Kidney tubule cell (primary cell): ENCODE results near the gene MT1F.

Experiments used
- DNase-seq: peaks from one replicate; pipeline ENCODE4 v3.0.0-alpha.2; 2018; ENCODE audit warnings: low spot score

Gene MT1F

DNA sequence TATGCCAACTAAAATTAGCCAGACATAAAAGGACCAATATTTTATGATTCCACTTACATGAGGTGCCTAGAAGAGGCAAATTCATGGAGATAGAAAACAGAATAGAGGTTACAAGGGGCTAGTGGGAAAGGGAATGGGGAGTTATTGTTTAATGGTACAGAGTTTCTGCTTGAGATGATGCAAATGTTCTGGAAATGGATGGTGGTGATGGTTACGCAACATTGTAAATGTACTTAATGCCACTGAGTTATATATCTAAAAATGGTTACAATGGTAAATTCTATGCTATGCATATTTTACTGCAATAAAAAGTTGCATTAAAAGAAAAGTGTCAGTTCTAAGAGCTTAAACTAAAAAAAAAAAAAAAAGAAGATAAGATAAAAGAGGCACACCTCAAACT, 42.4 kb downstream of the MT1F start:
- DNase-seq, result no peak

DNA sequence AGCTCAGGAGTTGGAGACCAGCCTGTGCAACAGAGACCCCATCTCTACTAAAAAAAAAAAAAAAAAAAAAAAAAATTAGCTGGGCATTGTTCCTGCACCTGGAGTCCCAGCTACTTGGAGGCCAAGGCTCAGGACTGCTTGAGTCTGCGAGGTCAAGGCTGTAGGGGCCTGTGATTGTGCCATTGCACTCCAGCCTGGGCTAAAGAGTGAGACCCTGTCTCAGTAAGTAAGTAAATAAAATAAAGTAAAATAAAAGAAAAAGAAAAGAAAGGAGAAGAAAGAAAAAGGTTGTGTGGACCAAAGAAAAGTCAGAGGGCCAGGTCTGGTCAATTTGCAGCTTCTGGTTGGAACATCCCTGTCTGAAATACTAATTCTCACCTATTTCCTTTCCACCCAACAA, 42.9 kb downstream of the MT1F start:
- no peak for DNase-seq

DNA sequence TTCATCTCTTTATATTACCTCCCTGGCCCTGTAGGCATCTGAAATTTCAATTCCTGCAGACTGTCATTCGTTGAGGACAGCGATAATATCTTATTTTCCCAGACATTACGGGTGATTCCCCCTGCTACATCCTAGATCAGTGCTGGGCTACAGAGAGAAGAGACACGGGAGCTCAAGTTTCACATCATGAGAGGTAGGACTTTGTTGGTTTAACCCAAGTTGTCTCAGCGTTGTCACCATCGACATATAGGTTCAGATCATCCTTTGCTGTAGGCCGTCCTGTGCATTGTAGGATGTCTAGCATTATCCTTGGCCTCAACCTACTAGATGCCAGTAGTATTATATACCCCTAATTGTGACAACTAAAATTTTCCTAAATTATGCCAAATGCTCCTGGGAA, 43.8 kb downstream of the MT1F start:
- no peak for DNase-seq

DNA sequence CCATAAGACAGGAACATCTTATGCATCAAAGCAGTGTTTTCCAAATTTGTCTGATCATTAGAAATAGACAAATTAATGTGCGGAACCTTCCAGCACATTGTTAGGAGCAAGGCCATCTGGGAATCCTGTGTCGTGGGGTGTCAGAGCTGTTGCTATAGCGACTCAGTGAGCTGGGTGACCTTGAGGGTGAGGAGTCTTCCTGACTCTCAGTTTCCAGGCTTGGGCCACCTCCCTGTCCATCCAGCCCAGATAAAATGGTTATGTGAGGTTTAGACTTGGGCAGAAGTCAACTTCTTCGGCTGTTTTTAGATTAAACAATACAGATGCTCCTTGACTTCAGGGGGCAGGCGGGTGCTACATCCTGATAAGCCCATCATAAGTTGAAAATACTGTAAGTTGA, 45.1 kb downstream of the MT1F start:
- no peak for DNase-seq
